Lower leg skin (tissue), 3 donors: ENCODE measurements around the gene BMP8B.

Experiments used
- POLR2A ChIP-seq, 2 donors: fragments of 450-650 bp; IDR thresholded peaks; one replicate each; pipeline ENCODE4 v1.6.1; 2016 to 2017; ENCODE audit warnings: antibody characterized with exemption in 2 of 2, mild to moderate bottlenecking in 1 of 2, moderate library complexity in 1 of 2
- TF ChIP-seq, protein P1 (sequence below), 3 donors: fragments of 450-650 bp; IDR thresholded peaks; one replicate each; pipeline ENCODE4 v1.5.1; 2016; ENCODE audit warnings: antibody characterized with exemption in 3 of 3, mild to moderate bottlenecking in 3 of 3, moderate library complexity in 2 of 3

DNA sequence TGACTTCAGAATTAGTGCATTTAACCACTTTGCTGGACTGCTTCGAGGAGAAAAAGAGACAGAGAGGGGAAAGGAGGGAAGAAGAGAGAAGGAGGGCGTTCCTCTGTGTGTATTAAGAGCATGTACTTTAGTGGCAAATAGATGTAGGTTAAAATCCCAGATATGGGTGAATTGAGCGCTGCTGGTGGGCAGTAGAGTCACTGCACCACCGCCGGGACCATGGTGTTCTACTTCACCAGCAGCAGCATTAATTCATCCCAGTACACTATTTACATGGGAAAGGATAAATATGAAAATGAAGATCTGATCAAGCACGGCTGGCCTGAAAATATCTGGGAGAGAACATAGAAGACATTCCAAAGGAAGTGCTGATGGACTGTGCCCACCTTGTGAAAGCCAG, 70.9 kb downstream of the BMP8B start:
- TF ChIP-seq POLR2A (IDR thresholded peaks at IDR 0.05), result no peak
- TF ChIP-seq, protein P1, sequence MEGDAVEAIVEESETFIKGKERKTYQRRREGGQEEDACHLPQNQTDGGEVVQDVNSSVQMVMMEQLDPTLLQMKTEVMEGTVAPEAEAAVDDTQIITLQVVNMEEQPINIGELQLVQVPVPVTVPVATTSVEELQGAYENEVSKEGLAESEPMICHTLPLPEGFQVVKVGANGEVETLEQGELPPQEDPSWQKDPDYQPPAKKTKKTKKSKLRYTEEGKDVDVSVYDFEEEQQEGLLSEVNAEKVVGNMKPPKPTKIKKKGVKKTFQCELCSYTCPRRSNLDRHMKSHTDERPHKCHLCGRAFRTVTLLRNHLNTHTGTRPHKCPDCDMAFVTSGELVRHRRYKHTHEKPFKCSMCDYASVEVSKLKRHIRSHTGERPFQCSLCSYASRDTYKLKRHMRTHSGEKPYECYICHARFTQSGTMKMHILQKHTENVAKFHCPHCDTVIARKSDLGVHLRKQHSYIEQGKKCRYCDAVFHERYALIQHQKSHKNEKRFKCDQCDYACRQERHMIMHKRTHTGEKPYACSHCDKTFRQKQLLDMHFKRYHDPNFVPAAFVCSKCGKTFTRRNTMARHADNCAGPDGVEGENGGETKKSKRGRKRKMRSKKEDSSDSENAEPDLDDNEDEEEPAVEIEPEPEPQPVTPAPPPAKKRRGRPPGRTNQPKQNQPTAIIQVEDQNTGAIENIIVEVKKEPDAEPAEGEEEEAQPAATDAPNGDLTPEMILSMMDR (IDR thresholded peaks at IDR 0.05), result no peak
